Hepatocyte (in vitro differentiated cells): ENCODE data around the gene CEP126. TPM values are rescaled to one million over a fixed set of nuclear protein-coding genes. Genes with fewer than 3 reads are reported as not detected.

Experiments
- DNase-seq: peaks from one replicate; pipeline ENCODE4 v3.0.0-alpha.2; 2016; ENCODE audit warnings: low spot score
- H2AFZ ChIP-seq: fragments of 200-600 bp; sonication (generic); 2 replicates; pipeline ENCODE4 v1.6.0; 2016; ENCODE audit warnings: antibody characterized with exemption, mild to moderate bottlenecking
- H3K27ac ChIP-seq: fragments of 200-600 bp; sonication (generic); 2 replicates; pipeline ENCODE4 v1.5.1; 2016; ENCODE audit warnings: mild to moderate bottlenecking
- H3K27me3 ChIP-seq: fragments of 200-600 bp; sonication (generic); 2 replicates; pipeline ENCODE4 v1.6.1; 2016
- H3K36me3 ChIP-seq: fragments of 200-600 bp; sonication (generic); replicated peaks from 2 replicates; pipeline ENCODE4 v1.5.1; 2016; ENCODE audit warnings: low read depth; ENCODE audit not compliant: insufficient read depth
- H3K4me1 ChIP-seq: fragments of 200-600 bp; sonication (generic); 2 replicates; pipeline ENCODE4 v1.5.1; 2016; ENCODE audit warnings: mild to moderate bottlenecking, moderate library complexity; ENCODE audit not compliant: insufficient read depth
- H3K4me2 ChIP-seq: fragments of 200-600 bp; sonication (generic); 2 replicates; pipeline ENCODE4 v1.6.0; 2016
- H3K4me3 ChIP-seq: fragments of 200-600 bp; sonication (generic); 2 replicates; pipeline ENCODE4 v1.5.1; 2016; ENCODE audit warnings: mild to moderate bottlenecking
- H3K79me2 ChIP-seq: fragments of 200-600 bp; sonication (generic); 2 replicates; pipeline ENCODE4 v1.6.0; 2017; ENCODE audit warnings: mild to moderate bottlenecking
- H3K9me2 ChIP-seq: fragments of 200-600 bp; sonication (generic); replicated peaks from 2 replicates; pipeline ENCODE4 v1.6.0; 2017; ENCODE audit warnings: mild to moderate bottlenecking; ENCODE audit not compliant: insufficient read depth
- H3K9me3 ChIP-seq: fragments of 200-600 bp; sonication (generic); 2 replicates; pipeline ENCODE4 v1.5.1; 2016; ENCODE audit warnings: low read depth, mild to moderate bottlenecking
- H4K20me1 ChIP-seq: fragments of 200-600 bp; sonication (generic); 2 replicates; pipeline ENCODE4 v1.6.0; 2016; ENCODE audit warnings: mild to moderate bottlenecking; ENCODE audit not compliant: insufficient read depth, poor library complexity, severe bottlenecking
- CTCF ChIP-seq: fragments of 200-600 bp; sonication (generic); IDR thresholded peaks from 2 replicates; pipeline ENCODE4 v1.5.1; 2016; ENCODE audit warnings: antibody characterized with exemption, mild to moderate bottlenecking; ENCODE audit not compliant: poor library complexity
- EZH2 ChIP-seq: fragments of 200-600 bp; sonication (generic); IDR thresholded peaks from 2 replicates; pipeline ENCODE4 v1.6.1; 2016; ENCODE audit warnings: antibody characterized with exemption, mild to moderate bottlenecking, borderline replicate concordance
- EZH2phosphoT487 ChIP-seq: fragments of 200-600 bp; sonication (generic); IDR thresholded peaks from one replicate; pipeline ENCODE4 v1.6.1; 2018; ENCODE audit warnings: antibody characterized with exemption, mild to moderate bottlenecking, low read depth, moderate library complexity; ENCODE audit not compliant: unreplicated experiment, severe bottlenecking
- WGBS: methylation state at CpG from one replicate; pipeline ENCODE4 v1.1.6; 2016; ENCODE audit warnings: low lambda C conversion rate; ENCODE audit errors: missing lambda C conversion rate; 5-methylcytosine and 5-hydroxymethylcytosine counted together
- polyA plus RNA-seq: library from polyadenylated mRNA; unstranded; fragments of >200 nt; fragmentation: Nextera tagmentation; extraction: Ambion mirVana; gene quantifications from 2 replicates; pipeline ENCODE4 v1.2.1, GENCODE V29; 2016
- total RNA-seq: library from RNA; depleted of rRNA; stranded (reverse); fragments of >200 nt; gene quantifications from 2 replicates; pipeline ENCODE4 v1.2.3, GENCODE V29; 2014

CEP126 gene
- total and polyA plus RNA-seq, 2 experiments from 2014 or later = 1.8 to 2.2 TPM

DNA sequence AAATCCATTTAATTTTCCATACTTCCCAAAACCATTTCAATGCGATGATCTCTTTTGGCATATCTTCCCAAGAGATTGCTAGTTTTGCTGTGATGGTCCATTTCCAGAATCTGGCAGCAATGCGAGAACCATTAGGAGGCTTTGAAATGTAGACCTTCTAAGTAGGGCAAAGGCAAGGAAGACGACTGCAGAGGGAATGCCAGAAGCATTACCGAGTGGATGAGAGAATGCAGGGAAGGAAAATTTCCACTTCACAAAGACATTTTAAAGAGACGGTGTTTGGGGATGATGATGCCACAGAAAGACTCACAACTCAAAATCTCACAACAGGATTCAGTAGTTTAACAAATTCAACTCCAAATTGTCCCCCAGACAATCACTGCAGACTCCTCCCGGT is 471 bp upstream of the CEP126 start:
- Histone ChIP-seq H3K4me1 (peaks cover 6% of the 10 kb centered on the region), H3K4me2 (peak overlapping the region; percentile 78), H2AFZ (peak overlapping the region; percentile 35), H3K9me2 (no peaks in the 10 kb centered on the region), H4K20me1 (no peaks in the 10 kb centered on the region), H3K27ac (peak overlapping the region; percentile 86), H3K27me3 (no peaks in the 10 kb centered on the region), H3K79me2 (no peaks in the 10 kb centered on the region), H3K36me3 (no peaks in the 10 kb centered on the region), H3K9me3 (no peaks in the 10 kb centered on the region), H3K4me3 (peak overlapping the region; percentile 37)
- 14% methylated on average over 6 of the region's 6 CpGs for WGBS
- DNase-seq = peak; percentile 40
- TF ChIP-seq CTCF = no peak
- no peak for TF ChIP-seq EZH2
- no peak for TF ChIP-seq EZH2phosphoT487

- H3K4me2 ChIP-seq = peak overlapping the region; percentile 78
- H3K4me3 ChIP-seq = peak overlapping the region; percentile 49
- peaks cover 6% of the 10 kb centered on the region for H3K4me1 ChIP-seq
- peak overlapping the region; percentile 86 for H3K27ac ChIP-seq
- H3K36me3 ChIP-seq = no peaks in the 10 kb centered on the region
- H2AFZ ChIP-seq = peak overlapping the region; percentile 51
- 13% methylated on average over 4 of the region's 4 CpGs for WGBS
- no peaks in the 10 kb centered on the region for H3K9me2 ChIP-seq
- TF ChIP-seq EZH2phosphoT487 = no peak
- TF ChIP-seq EZH2 = no peak
- TF ChIP-seq CTCF = no peak
- no peaks in the 10 kb centered on the region for H3K27me3 ChIP-seq
- H3K79me2 ChIP-seq = no peaks in the 10 kb centered on the region
- H4K20me1 ChIP-seq = no peaks in the 10 kb centered on the region
- peak; percentile 24 for DNase-seq
- no peaks in the 10 kb centered on the region for H3K9me3 ChIP-seq
These were observed 1.0 kb downstream of the CEP126 start for GRCh38 chr11:101915791-101916291.

DNA sequence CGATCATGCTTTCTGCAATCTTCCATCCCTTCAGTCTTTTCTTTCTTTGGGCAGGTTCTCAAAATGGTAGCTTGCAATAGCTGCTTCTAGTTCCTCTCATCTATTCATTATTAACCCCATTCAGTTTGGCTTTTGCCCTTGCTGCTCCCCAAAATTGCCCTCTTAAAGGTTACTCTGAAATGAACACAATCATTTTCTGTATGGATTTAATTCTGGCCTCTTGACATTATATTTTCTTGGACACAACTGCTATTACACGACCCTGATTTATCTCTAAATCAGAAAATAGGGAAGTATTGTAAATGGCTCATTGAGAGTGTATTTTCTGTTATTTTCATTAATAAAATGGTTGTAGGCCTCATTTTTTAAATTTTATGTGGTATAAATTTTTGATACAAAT is 1.6 kb downstream of the CEP126 start, which contains the start of gene ANGPTL5:
ANGPTL5 (minus strand) TSS at position 101 of the 400 bp plus-strand sequence. CDS start 8,613 bp downstream, outside the sequence.
- Histone ChIP-seq H3K9me3 (no peaks in the 10 kb centered on the region), H3K4me3 (peak within 1 kb of the TSS; percentile 49), H3K27me3 (no peaks in the 10 kb centered on the region), H3K4me1 (peaks cover 6% of the 10 kb centered on the region), H3K79me2 (no peaks in the 10 kb centered on the region), H3K36me3 (no peaks in the 10 kb centered on the region), H4K20me1 (no peaks in the 10 kb centered on the region), H3K9me2 (no peaks in the 10 kb centered on the region), H3K27ac (peak within 1 kb of the TSS; percentile 86), H3K4me2 (peak within 1 kb of the TSS; percentile 78), H2AFZ (peak within 1 kb of the TSS; percentile 51)
- TF ChIP-seq EZH2phosphoT487 (no peak), CTCF (no peak), EZH2 (no peak)
- no peak for DNase-seq
- WGBS = 87% methylated on average over 2 of the region's 2 CpGs

GRCh38 chr11:101917226-101917625 is 2.4 kb downstream of the CEP126 start:
- Histone ChIP-seq H3K27me3 (no peaks in the 10 kb centered on the region), H3K4me2 (no peak overlapping the region), H3K79me2 (no peaks in the 10 kb centered on the region), H3K9me2 (no peaks in the 10 kb centered on the region), H3K4me1 (peaks cover 6% of the 10 kb centered on the region), H3K4me3 (no peak overlapping the region), H2AFZ (no peak overlapping the region), H3K27ac (no peak overlapping the region), H4K20me1 (no peaks in the 10 kb centered on the region), H3K36me3 (no peaks in the 10 kb centered on the region), H3K9me3 (no peaks in the 10 kb centered on the region)
- no peak for TF ChIP-seq EZH2phosphoT487
- TF ChIP-seq CTCF = no peak
- no peak for TF ChIP-seq EZH2
- DNase-seq = no peak
